Activated effector memory CD4-positive, alpha-beta T cell treated with Interleukin-2 at 50 U/mL for 16 hours (primary cell): Measurements from ENCODE around the gene MCMBP.

Experiments
- DNase-seq: peaks from one replicate; pipeline ENCODE4 v3.0.0-alpha.2; 2020

MCMBP gene

GRCh38 chr10:119782981-119783664 is 89.5 kb downstream of the MCMBP start:
- DNase-seq: no peak

GRCh38 chr10:119781498-119781897 is 91.1 kb downstream of the MCMBP start:
- no peak for DNase-seq

GRCh38 chr10:119780879-119781480 is 91.7 kb downstream of the MCMBP start:
- no peak for DNase-seq
